LHCN-M2 (cell line): ENCODE results near the gene TAP2. TPM values are rescaled to one million over a fixed set of nuclear protein-coding genes. Genes with fewer than 3 reads are reported as not detected.
"Not testable (repeated sequence)": the region's sequence is repeated elsewhere in the genome, so short reads cannot be mapped to it uniquely, and the experiment has no call there.

Experiments
- DNase-seq: peaks from one replicate; pipeline ENCODE4 v3.0.0-alpha.2; 2012; ENCODE audit warnings: low read depth
- total RNA-seq: library from RNA; depleted of rRNA; stranded (reverse); fragments of >200 nt; gene quantifications from 2 replicates; pipeline ENCODE4 v1.2.3, GENCODE V29; 2014

TAP2 gene
- total RNA-seq, 1 experiment from 2014 or later: 6.1 TPM

- DNase-seq: no peak
Measured at GRCh38 chr6:32835167-32835893, 3.2 kb downstream of the TAP2 start.

GRCh38 chr6:32833664-32834063 lies 4.9 kb downstream of the TAP2 start:
- no peak for DNase-seq

DNA sequence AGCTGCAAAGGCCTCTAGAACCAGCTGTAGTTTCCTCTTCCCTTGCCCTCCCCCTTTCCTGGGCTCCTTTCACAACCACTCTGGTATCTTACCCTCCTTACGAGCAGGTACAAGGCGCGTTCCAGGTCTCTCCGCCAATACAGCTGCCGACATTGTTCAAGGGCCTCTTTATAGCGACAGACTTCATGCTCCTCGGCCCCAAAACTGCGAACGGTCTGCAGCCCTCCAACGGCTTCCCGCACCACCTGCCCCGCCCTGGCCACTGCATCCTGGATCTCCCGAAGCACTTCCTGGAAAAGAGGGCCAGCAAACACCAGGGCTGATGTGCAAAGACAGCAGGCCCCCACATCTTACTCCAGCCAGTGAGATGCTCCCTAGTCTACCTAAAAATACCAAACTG lies 6.0 kb downstream of the TAP2 start:
- DNase-seq: no peak

GRCh38 chr6:32830936-32831335 lies 7.6 kb downstream of the TAP2 start:
- DNase-seq: no peak

GRCh38 chr6:32830017-32830416 lies 8.5 kb downstream of the TAP2 start:
- no peak for DNase-seq

DNA sequence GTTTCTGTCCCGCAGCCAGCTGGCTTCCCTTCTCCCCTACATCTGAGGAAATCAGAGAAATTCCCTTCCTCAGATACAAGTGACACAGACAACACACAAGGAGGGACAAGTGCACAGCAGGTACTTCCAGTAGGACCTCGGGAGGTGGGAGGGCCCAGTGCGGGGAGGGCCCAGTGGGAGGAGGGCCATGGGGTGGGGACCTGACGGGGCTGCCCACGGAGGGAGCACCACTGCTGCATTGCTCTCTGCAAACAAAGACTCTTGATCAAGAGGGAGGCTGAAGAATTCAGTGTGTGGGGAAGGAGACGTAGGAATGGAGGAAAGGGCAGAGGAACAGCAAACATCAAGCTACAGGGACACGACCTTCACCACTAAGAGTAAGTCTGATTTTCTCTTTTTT lies 9.0 kb downstream of the TAP2 start:
- no peak for DNase-seq

DNA sequence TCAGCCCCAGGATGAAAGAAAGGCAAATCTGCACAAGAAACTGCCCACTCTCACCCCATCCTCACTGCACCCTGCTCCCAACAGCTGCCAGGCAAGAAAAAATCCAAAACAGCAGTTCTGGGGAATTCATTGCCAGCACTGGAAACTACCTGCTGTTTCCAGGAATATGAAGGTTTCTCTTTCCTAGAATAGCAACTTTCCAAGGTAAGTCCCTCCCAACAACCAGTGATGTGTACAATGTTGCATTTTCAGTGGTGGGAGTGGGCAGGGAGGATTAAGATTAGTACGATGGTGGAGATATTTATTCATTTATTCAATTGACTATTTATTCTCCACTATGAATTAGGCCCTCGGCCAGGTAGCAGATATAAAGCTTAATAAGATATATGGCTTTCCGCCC lies 11.5 kb downstream of the TAP2 start:
- DNase-seq: no peak

DNA sequence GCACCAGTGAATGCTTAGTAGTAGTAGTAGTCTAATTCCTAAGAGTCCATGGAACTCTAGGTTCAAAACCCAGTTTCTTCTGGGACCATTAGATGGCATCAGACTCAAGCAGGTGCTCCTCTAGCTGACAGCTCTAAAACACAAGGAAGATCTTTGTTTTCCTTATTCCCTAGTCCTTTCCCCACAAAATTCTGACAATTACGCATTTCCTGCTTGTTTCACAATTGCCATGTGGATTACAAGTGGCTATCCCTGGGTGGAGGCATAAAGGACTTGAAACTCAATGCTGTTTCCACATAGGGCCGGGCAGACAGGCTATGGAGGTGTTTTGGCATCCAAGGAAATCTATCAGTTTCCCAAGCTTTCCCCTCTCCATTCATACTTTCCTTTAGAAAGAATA lies 12.6 kb downstream of the TAP2 start:
- DNase-seq: peak; percentile 72

GRCh38 chr6:32819729-32820128 lies 18.8 kb downstream of the TAP2 start:
- DNase-seq: peak; percentile 98

DNA sequence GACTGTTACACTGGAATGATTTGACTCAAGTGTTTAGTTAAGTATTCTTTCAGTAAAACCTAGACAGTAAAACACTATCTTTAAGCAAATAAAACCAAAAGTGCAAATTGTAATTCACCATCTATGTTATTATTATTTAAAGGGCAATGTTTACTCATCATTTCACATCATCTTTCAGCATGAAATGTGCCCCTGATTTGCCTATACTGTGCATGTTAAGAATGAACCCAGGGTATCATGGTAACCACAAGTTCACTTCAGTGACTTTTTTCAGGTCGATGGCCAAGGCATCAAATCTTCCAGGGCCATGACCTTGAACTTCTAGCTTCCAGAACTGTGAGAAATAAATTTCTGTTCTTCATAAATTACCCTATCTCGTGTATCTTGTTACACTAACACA lies 19.7 kb downstream of the TAP2 start:
- no peak for DNase-seq

GRCh38 chr6:32816746-32817204 lies 21.8 kb downstream of the TAP2 start, which contains the start of gene HLA-DOB:
TSS of gene HLA-DOB (minus strand) at chr6:32817002. CDS start at chr6:32816951, 51 bp downstream.
- DNase-seq: no peak

DNA sequence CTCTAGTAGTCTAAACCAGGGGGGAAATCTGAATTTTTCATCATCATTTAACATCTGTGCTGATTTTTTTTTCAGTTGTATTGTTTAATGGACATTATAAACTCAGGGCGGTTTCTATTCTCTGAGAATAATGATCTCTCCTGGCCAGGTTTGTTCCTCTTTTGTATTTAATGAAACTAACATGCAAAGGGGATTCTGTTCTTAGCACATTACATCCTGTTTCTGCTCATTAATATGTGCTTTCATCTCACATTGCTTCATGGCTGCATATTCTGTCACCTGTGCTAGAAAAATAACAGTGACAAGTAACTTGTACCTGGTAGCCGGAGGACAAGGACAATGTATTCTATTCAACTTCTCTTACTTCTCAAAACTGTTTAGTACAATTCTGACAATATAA lies 22.5 kb downstream of the TAP2 start:
- no peak for DNase-seq

- peak; percentile 61 for DNase-seq
Measured at GRCh38 chr6:32815115-32815514, 23.4 kb downstream of the TAP2 start.

GRCh38 chr6:32814145-32814544 lies 24.4 kb downstream of the TAP2 start:
- no peak for DNase-seq

DNA sequence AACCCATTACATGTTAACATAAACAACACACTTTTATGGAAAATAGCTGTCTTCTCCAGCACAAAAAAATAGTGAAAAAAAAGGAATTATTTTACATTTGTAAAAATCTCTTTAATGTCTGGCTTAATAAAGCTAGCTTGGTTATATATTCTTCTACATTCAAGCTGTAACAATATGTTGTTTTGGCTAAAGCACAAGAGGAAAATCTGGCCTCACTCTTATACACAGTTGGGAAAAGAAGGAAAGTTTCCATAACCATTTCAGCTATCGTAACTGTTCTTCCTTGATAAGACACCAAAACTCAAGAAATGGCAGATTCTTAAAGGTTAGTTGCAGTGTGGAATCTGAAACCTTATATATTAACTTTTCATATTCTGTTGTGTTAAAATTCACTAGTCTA lies 29.4 kb downstream of the TAP2 start:
- no peak for DNase-seq

- no peak for DNase-seq
Measured at GRCh38 chr6:32807020-32807580, 31.4 kb downstream of the TAP2 start.

- not testable (repeated sequence) for DNase-seq
Measured at GRCh38 chr6:32805404-32805803, 33.1 kb downstream of the TAP2 start.

DNA sequence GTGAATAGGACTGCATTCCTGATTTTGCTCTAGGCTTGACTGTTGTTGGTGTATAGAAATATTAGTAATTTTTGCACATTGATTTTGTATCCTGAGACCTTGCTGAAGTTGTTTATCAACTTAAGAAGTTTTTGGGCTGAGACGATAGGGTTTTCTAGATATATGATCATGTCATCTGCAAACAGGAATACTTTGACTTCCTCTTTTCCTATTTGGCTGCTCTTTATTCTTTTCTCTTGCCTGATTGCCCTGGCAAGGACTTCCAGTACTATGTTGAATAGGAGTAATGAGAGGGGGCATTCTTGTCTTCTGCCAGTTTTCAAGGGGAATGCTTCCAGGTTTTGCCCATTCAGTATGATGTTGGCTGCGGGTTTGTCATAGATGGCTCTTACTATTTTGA lies 35.1 kb downstream of the TAP2 start:
- DNase-seq: no peak

DNA sequence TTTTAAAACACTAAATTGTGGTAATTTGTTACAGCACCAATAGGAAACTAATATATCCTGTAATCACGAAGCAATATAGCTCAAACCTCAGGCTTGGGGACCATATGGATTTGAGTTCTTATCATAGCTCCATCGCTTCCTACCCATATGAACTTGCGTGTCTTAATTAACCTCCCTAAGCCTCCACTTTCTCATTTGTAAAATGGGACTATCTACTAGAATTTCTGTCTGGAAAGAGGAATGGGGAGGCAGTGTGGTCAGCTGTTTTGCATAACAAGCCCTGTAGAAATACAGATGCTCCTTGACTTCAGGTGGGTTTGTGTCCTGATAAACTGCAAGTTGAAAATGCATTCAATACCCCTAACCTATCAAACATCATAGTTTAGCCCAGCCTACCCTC lies 38.8 kb downstream of the TAP2 start:
- DNase-seq: no peak

GRCh38 chr6:32799168-32799567 lies 39.4 kb downstream of the TAP2 start:
- DNase-seq: no peak

- DNase-seq: peak; percentile 44
Measured at GRCh38 chr6:32796848-32797776, 41.4 kb downstream of the TAP2 start.

DNA sequence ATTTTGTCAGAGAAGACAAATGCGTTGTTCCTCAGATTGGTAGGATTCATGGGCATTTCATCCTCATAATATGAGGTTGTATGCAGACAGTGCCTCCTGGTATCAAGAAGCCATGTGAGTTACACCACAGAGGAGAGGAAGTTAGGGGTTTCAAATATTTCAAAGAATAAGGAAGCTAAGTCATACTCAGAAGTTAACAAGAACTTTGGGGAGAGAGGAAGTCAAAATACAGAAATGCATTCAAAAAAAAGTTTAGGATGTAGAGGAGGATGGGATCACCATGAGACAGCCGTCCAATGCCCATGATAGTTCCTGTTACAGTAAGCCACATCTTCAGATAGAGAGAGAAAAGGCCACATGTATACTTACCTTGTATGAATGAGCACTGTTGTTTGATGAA lies 44.0 kb downstream of the TAP2 start:
- DNase-seq: no peak
